ENCODE measurements around the gene BEAN1.
A peak's percentile ranks its signal among the peaks of the same experiment; 100 is the strongest.

- TF ChIP-seq CTCF (conservative IDR thresholded peaks at IDR 0.05; ENCODE audit: low read depth in 2 of 2) = peak; percentile 18 to 28; a peak in 3 of 4 replicates
- TF ChIP-seq EZH2 (IDR thresholded peaks at IDR 0.05; ENCODE audit: low read depth, unreplicated experiment) = no peak
Observed at GRCh38 chr16:66444049-66444481, 17.0 kb downstream of the BEAN1 start.

Measured in GM23338 (cell line).